ENCODE results near the gene ACVR1.
"Not testable (repeated sequence)": the region's sequence is repeated elsewhere in the genome, so short reads cannot be mapped to it uniquely, and the experiment has no call there.

The ACVR1 gene

DNA sequence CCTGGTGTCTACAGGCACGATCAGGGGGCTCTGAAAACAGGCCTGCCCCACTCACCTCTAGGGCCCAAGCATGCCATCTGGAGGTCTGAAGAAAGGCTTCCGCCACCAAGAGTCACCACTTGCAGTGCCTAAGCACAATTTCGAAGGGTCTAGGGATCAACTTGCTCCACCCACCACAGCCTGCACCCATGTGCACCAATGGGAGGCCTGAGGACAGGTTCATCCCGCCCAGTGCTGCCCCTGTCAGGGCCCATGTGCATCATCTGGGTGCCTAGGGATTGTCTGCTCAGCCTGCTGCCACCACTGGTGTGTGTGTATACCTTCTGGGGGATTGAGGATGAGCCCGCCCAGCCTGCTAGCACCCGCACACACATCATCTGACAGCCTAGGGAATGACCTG is 126.4 kb downstream of the ACVR1 start:
- no peak for DNase-seq

DNA sequence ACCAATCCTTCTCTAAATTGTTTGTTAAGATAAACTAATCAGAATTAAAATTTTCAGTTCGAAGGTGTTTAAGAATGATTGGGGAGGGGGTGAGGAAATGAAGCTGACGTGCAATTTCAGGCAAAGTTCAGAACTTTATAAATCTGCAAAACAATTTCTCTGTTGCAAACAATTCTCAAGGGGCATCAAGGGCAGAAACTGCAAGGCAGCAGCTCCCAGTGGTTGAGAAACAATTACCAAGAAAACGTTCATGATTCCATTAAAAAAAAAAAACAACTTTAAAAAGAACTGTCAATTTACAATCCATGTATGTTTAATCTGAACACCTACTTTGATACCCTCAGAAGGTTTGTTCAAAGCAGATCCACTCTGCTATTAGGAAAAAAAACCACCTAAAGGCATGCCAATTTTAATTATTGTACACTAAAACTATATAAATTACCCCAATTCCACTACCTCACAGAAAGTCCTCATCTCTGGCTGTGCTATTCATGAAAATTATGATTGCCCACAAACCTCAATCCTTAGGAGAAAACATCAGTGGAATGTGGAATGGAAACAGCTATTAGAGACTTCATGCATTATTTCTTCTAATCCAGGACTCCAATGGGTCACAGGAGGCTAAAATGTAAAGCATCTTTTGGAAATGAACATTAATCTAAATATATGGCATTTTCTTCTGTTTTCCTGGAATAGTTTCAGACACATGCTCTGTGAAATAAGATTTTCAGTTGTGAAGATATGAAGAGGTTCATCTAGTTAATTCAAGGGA is 127.6 kb downstream of the ACVR1 start:
- DNase-seq, result no peak

DNA sequence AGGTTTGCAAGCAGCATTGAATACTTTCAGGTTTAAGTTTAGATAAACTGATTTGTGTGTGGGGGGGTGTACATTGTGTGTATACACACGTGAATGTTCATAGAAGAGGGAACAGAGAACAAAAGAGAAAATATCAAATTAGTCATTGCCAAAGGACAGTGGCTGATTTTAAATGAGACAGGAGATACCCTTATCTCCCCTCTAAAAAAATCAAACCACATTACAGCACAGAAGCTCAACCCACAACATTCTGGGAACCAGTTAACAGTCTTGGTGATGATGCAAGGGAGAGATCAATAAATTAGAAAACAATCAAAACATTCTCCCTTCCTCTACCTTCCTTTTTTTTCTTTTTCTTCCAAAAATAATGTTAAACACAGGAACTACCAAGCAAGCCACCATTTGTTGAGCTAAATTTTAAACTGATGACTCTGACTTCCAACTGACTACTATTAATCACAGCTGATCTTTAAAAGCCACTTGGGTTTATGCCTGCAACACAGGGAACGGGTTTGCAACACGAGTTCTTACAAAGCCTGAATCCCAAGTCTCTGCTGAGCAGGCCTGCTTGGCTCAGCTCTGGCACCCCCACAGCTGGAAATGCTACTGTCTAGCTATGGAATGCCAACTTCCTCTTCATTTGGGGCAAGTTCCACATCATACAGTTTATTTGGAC is 128.3 kb downstream of the ACVR1 start:
- DNase-seq, result no peak

DNA sequence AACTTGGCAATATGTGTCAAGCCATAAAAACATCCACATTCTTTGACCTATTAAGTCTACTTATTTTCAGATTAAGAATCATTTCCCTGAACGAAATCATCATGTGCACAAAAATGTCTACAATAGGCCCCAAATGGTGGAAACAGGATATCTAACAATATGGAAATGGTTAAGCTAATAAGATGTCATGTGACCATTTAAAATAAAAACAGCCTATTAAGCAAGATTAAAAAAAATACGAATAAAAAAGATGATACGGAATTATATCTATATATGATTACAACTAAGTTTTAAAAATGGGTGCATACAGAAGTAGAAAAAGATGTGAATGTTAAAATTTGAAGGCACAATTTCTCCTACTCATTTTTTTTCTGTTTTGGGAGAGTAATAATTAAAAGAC is 128.8 kb downstream of the ACVR1 start:
- no peak for DNase-seq

DNA sequence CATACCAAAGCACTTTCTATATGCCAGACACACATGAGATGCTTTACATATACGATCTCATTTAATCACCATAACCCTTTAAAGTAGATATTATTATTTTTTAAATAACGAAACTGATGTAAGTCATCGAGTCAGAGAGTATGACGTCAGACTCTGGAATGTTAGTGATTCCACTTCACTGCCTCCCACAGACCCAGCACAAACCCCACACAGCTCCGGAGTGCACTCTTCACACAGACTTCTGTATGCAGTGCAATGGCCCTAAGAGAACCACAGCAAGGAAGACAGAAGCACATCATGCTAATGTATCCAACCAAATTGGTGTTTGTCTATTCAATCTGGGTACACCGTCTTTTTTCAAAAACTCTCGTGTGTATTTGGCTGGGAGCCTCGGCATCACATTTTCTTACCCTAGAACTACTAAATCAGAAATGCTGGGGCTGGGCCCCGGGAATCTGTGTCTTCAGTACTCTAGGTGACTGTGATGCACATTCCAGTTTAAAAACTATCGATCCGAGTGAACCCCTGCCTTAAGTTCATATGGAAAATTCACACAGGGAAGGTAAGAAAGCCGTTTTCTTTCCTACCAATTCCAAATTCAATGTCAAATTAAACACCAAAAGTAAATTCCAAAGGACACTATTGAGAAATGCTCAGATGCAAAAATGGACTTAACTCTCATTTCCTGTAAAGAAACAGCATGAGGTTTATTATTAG is 129.7 kb downstream of the ACVR1 start:
- no peak for DNase-seq

DNA sequence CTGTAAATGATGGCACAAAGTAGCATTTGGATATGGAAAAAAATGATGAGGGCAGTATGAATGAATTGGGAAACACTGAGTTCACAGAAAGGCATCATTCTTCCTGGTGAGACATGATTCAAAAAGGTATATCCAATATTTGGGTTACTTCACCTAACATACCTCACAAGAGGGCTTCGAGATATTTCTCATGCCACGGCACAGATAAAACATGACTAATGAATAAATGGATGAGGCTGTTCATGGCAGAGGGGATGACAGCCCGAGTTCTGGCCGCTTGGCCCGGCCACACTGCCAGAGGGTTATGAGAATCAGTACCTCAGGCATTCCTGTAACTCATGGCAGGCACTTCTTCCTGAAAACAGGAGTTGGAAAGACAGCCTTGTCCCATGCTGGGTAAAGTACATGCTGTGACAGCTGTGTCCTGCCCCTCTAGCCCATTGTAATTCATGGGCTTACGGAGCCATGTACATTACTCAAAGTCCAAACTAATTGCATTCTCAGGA is 131.5 kb downstream of the ACVR1 start:
- DNase-seq, result no peak

DNA sequence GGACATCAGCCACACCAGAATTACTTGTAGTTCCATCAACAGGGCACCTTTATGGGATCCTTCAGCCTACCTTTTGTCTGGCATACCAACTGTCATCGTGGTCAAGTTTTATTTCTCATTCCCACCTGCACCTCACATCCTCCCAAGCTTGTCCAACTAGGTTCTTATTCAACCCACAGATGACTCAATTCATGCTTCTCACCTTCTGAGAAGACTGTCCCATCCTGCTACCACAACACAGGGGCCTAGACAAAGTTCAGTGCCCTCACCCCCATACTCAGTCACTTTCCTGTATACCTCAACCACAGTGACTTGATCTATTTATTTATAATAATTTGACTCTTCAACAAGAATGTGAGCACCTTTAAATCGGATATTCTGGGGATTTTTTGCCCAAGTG is 133.1 kb downstream of the ACVR1 start:
- DNase-seq, result no peak

DNA sequence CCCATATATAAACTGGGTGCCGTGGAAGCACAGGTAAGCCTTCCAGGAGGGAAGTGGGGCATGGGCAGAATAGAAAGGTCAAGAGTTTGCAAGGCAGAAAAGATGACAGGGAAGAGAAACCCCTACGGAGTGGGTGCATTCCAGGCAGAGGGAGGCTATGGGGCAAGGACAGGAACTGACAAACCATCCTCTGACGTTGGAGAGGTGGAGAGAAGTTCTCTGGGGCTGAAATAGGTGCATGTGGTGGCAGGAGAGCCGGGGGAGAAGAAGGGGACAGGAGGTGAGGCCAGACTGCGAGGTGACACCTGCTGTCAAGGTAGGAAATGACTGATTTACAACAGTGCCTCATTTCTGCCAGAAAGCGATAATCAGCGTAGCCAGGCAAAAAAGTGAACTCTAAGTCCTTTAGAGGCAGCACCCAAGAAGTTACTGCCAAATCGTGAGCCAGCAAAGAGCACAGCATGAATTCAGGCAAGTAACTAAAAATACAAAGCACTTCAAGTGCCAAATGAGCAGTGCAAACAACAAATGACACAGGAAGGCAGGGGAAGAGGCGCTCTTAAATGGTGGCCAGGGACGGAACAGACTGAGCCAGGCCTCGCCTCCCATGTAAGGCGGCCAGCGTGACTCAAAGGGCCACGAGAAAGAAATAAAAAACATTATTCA is 134.2 kb downstream of the ACVR1 start:
- DNase-seq, result no peak

DNA sequence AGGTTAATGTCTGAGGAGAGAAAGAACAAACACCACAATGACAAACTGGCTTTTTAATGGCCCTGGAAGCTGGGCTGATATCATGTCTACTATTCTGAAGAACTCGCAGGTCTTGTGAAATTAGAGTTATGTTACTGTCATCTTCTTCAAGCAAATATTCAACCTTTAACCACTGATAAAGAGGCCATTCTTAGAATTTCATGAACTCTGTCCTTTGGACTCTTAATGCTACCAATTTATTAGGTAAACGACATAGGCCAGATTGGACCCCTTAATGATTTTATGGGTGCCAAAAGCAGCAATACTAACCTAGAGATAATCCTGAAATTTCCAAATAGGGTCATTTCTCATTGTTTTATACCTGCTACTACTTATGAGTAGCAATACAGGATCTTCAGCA is 138.5 kb downstream of the ACVR1 start:
- DNase-seq, result no peak

DNA sequence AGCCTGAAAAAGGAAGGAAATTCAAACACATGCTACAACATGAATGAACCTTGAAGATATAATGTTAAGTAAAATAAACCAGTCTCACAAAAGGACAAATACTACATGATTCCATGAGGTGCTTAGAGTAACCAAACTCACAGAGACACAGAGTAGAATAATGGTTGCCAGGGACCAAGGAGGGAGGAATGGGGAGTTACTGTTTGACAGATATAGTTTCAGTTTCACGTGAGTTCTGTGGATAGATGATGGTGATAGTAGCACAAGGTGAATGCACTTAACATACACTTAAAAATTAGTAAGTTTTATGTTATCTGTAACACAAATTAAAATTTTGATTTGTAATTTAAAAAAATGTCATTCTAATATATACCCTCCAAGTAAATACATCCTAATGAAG is 140.6 kb downstream of the ACVR1 start:
- no peak for DNase-seq

DNA sequence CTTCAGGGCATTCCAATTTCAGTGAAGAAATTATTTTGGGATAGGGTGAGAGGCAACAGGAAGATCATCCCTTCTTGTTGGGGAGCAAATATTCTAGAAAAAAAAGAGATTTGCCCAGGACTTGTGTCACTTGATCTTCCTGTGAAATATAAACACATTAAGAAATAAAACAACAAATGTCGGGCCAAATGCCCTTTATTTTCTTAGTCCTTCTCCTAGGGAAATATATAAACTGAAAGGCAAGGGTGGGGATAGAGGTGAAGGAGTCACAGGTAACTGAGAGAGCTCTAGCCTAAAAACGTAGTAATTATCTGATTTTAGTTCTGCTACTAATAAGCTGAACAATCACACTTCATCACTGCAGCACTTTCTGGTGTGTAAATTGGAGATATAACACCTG is 142.9 kb downstream of the ACVR1 start:
- DNase-seq, result no peak

DNA sequence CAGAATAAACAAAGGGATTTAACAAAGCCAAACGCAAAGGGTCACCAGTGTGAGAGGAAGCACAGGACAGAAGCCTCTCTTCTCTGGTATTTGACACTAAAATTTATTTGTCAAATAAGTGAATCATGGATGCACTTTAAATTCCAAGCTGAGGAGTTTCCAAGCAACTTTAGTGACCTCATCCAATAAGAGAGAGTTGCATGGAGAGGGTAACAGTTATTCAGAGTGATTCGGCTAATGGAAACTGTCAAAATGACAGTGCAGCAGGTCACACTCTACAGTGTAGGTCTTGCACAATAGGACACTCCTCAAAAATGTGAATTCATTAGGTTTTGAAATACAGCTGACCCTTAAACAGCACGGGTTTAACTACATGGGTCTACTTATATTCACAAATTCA is 143.5 kb downstream of the ACVR1 start:
- no peak for DNase-seq

DNA sequence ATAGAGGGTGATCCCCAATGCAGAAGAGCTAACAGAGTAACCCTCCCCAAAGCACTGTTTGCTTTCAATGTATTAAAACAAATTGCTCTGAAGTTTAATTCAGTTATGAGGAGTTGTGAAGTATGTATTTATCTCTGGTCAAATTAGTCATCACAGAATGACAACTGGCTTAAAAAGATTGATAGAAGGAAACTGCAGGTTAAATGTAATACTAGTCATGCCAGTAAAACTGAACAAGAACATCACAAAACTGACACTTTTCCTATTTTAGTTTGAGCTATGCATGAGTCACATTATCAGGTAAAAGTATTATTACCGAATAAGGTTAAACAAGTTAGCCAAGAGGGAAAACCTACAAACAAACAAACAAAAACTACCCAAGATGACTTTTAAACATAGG is 148.4 kb downstream of the ACVR1 start:
- no peak for DNase-seq

DNA sequence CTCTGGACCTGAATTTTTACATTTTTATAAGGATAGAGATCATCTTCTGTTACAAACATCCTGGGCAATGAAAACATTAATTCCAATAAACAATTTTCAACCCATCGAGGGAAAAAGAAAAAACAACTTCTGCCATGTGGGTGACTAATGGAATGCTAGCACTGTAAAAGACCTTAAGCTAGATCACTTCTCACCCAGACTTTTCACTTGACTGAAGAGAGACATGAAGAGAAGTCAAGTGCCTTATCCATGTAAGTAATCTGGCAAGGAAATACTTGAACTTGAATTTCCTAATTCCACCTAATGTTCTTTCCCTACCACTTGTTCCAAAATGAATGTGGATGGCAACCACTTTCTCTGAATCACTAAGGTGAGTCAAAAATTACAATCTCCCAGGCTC is 149.2 kb downstream of the ACVR1 start:
- DNase-seq, result no peak

DNA sequence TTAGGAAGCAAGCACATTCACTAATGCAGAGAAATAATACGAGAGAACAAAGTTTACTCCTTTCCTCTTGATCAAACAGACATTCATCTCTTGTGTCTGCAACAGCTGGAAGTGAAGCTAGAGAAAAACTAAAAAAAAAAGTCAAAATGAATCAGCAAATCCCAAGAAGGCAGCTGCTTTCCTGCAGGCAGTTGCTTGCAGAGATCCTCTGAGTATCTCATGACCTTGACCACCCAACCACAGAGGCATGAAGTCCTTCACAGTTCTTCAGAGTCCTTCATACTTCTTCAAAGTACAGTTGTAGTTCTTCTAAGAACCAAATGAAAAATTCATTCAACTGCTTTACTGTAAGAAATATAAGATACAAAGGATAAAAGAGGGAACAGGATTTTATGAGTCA is 150.3 kb downstream of the ACVR1 start:
- DNase-seq, result no peak

DNA sequence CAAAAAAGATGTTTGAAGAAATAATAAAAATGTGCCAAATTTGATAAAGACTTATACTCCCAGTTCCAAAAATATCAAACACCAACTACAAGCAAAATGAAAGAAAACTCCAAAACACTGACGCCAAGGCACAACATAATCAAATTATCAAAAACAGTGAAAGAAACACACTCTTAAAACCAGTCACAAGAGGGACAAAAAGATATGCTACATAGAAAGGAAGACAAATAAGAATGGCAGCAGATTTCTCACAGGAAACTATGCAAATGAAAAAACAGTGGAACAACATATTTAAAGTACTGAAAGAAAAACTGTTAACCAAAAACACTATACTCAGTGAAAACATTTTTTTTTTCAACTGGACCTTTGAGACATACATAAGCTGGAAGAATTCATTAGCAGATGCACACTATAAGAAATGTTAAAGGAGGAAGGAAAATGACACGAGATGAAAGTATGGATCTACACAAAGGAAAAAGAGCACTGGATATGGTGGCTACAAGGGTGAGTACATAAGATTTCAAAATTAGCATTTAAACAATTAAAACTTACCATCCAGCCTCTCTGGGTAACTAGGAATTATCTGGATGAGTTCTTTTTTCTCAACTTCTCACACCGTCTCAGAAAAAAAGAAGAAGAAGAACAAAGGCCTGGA is 153.4 kb downstream of the ACVR1 start:
- DNase-seq, result no peak

DNA sequence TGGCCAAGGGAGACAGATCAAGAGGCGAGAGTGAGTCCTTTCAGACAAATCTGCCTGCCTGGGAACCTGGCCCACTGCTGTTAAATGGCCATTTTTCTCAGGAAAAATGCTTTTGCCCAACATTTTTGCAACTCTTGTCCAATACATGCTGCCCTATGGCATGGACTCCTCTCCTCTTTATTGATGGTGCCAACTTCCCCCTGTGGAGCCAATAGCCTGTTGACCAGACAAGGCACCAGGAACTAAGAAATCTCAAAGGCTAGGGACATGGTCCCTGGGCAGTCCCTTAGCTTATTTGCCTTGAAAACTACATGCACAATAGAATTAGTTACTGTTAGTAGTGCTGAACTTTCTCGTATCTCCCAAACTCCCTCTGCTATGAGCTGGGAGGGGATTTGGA is 155.6 kb downstream of the ACVR1 start:
- no peak for DNase-seq

DNA sequence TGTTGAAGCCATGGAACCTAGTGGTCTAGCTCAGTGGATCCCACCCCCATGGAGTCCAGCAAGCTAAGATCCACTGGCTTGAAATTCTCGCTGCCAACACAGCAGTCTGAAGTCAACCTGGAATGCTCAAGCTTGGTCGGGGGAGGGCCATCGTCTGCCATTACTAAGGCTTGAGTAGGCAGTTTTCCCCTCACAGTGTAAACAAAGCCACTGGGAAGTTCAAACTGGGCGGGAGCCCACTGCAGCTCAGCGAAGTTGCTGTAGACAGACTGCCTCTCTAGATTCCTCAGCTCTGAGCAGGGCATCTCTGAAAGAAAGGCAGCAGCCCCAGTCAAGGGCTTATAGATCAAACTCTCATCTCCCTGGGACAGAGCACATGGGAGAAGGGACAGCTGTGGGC is 171.5 kb downstream of the ACVR1 start:
- not testable (repeated sequence) for DNase-seq

DNA sequence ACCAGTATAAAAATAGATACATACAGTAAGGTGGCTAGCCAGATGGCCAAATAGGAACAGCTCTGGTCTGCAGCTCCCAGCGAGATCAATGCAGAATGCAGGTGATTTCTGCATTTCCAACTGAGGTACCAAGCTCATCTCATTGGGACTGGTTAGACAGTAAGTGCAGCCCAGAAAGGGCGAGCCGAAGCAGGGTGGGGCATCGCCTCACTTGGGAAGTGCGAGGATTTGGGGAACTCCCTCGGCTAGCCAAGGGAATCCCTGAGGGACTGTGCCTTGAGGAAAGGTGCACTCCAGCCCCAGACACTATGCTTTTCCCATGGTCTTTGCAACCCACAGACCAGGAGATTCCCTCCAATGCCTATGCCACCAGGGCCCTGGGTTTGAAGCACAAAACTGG is 172.0 kb downstream of the ACVR1 start:
- DNase-seq, result not testable (repeated sequence)

DNA sequence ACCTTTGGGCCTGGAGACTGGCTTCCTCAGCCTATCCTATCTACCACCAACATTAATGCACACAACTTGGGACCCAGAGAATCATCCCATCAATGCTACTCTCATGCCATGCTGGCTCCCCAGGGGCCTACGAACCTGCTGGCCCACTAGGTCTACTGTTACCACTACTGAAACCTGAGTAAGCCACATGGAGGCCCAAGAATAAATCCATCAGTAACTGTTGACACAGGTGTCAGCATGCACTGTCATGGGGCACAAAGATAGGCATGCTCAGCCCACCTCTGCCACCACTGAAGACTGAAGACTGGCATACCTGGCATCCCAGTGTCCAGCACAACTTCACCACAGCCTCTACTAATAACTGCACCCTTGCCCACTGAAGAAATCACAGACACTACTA is 176.3 kb downstream of the ACVR1 start:
- no peak for DNase-seq

DNA sequence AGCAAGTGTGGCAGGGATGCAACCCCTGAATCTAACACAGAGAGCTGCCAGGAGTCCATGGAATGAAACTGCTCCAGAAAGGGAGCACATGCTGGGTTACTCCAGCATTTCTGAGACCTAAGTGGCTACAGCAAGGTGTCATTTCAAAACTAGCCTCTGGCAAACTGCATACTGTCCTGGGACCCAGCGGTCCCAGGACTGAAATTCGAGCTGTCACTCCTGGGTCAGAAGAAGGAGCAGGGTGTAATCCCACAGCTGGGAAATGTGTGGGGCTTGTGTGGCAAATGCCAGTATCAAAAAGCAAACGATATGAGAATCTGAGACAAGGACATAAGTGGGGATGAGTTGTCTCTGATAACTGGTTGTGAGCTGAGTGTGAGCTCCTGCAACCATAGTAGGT is 177.1 kb downstream of the ACVR1 start:
- no peak for DNase-seq

DNA sequence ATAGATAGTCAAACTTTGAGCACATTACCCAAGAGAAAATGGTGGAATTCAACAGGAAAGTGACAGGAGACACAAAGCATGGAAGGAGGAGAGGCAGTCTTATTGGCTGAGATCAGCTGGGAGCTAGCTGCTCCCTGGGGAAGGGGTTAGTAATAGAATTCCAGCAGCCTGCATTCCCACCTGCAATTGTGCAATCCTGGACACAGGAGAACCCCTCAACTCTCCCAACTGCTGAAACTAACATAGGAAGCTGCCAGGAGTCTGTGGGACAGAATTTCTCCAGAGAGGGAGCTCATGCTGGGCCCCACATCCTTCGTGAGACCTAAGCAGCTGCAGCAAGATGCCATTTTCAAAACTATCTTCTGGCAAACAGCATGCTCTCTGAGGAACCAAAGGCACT is 177.7 kb downstream of the ACVR1 start:
- DNase-seq, result no peak

DNA sequence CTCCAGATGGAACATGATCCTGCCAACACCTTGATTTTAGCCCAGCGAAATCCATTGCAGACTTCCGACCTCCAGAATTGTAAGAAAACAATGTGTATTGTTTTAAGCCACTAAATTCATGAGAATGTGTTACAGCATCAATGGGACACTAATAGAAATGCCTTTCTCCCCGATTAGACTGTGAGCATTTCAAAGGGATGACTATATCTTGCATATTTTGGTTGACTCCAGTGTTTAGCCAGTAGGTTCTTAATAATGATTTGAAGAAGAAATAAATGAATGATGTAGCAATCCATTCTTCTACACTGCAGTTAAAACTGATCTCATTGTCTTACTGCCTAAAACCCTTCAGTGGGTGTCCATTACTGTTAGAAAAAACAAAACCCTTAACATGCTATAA is 180.1 kb downstream of the ACVR1 start:
- DNase-seq, result no peak

All from activated gamma-delta T cell (primary cell).